ENCODE measurements around the gene SYNDIG1L. TPM values are rescaled to one million over a fixed set of nuclear protein-coding genes. Genes with fewer than 3 reads are reported as not detected.

The SYNDIG1L gene
- total RNA-seq, 1 experiment from 2014 or later = not detected

GRCh38 chr14:74462993-74463392, 37.0 kb upstream of the SYNDIG1L start:
- no peak overlapping the region for H2AFZ ChIP-seq (ENCODE audit: low read depth, low read length, poor library complexity, severe bottlenecking)
- no peak overlapping the region for H3K27ac ChIP-seq (ENCODE audit: low read depth, low read length)
- 0 out of 4 replicates have a peak, but pooled peaks cover 0 to 3% of the 10 kb centered on the region in 2 experiments for H3K4me1 ChIP-seq (ENCODE audit: control insufficient read depth in 1 of 2, insufficient read depth in 2 of 2, low read length in 2 of 2)
- H3K9me3 ChIP-seq (ENCODE audit: control insufficient read depth in 1 of 2, insufficient read depth in 1 of 2, low read depth in 1 of 2, low read length in 2 of 2) = no peaks in the 10 kb centered on the region
- H3K36me3 ChIP-seq (ENCODE audit: control insufficient read depth in 1 of 2, insufficient read depth in 2 of 2, low read length in 2 of 2) = no peaks in the 10 kb centered on the region
- 0 out of 2 replicates have a peak, but pooled peaks cover 4% of the 10 kb centered on the region for H3K27me3 ChIP-seq (ENCODE audit: insufficient read depth, low read length)
- intact Hi-C loops (cut with micrococcal nuclease) = no loop called here
- POLR2A ChIA-PET = no interaction called here
- no TSS peak for BruUV-seq (replicated peaks)
- H3K4me2 ChIP-seq (ENCODE audit: low read length) = no peak overlapping the region
- TF ChIP-seq TCF7L2 (IDR thresholded peaks at IDR 0.05; ENCODE audit: borderline replicate concordance, extremely low read depth, insufficient read depth, insufficient read length) = no peak
- TF ChIP-seq ZBTB33 (IDR thresholded peaks at IDR 0.05; ENCODE audit: extremely low read depth, insufficient replicate concordance, low read length) = no peak
- TF ChIP-seq, protein P1, sequence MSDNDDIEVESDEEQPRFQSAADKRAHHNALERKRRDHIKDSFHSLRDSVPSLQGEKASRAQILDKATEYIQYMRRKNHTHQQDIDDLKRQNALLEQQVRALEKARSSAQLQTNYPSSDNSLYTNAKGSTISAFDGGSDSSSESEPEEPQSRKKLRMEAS (IDR thresholded peaks at IDR 0.05) = no peak
- no peak for TF ChIP-seq ZNF274 (IDR thresholded peaks at IDR 0.05; ENCODE audit: low read depth, low read length)
- no peak for TF ChIP-seq POLR2A (IDR thresholded peaks at IDR 0.05; ENCODE audit: borderline replicate concordance, extremely low read depth, insufficient read depth, insufficient read length)
- no peak for TF ChIP-seq EZH2 (IDR thresholded peaks at IDR 0.05)
- TF ChIP-seq POLR2AphosphoS5 (IDR thresholded peaks at IDR 0.05; ENCODE audit: low read depth, low read length) = no peak
- TF ChIP-seq SP1 (IDR thresholded peaks at IDR 0.05; ENCODE audit: low read depth) = no peak
- no peak for TF ChIP-seq CBX3 (IDR thresholded peaks at IDR 0.05; ENCODE audit: low read depth)
- no peak for TF ChIP-seq RAD21 (IDR thresholded peaks at IDR 0.05; ENCODE audit: low read depth)
- TF ChIP-seq, protein P2, sequence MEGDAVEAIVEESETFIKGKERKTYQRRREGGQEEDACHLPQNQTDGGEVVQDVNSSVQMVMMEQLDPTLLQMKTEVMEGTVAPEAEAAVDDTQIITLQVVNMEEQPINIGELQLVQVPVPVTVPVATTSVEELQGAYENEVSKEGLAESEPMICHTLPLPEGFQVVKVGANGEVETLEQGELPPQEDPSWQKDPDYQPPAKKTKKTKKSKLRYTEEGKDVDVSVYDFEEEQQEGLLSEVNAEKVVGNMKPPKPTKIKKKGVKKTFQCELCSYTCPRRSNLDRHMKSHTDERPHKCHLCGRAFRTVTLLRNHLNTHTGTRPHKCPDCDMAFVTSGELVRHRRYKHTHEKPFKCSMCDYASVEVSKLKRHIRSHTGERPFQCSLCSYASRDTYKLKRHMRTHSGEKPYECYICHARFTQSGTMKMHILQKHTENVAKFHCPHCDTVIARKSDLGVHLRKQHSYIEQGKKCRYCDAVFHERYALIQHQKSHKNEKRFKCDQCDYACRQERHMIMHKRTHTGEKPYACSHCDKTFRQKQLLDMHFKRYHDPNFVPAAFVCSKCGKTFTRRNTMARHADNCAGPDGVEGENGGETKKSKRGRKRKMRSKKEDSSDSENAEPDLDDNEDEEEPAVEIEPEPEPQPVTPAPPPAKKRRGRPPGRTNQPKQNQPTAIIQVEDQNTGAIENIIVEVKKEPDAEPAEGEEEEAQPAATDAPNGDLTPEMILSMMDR (IDR thresholded peaks at IDR 0.05 in 2 of 3, conservative IDR thresholded peaks at IDR 0.05 in 1 of 3; ENCODE audit: borderline replicate concordance in 1 of 3, insufficient read depth in 1 of 3, low read depth in 2 of 3, low read length in 2 of 3) = no peak
- TF ChIP-seq EZH2phosphoT487 (IDR thresholded peaks at IDR 0.05; ENCODE audit: borderline replicate concordance) = no peak
- TF ChIP-seq EGR1 (IDR thresholded peaks at IDR 0.05; ENCODE audit: low read depth) = no peak
- TF ChIP-seq, protein P3, sequence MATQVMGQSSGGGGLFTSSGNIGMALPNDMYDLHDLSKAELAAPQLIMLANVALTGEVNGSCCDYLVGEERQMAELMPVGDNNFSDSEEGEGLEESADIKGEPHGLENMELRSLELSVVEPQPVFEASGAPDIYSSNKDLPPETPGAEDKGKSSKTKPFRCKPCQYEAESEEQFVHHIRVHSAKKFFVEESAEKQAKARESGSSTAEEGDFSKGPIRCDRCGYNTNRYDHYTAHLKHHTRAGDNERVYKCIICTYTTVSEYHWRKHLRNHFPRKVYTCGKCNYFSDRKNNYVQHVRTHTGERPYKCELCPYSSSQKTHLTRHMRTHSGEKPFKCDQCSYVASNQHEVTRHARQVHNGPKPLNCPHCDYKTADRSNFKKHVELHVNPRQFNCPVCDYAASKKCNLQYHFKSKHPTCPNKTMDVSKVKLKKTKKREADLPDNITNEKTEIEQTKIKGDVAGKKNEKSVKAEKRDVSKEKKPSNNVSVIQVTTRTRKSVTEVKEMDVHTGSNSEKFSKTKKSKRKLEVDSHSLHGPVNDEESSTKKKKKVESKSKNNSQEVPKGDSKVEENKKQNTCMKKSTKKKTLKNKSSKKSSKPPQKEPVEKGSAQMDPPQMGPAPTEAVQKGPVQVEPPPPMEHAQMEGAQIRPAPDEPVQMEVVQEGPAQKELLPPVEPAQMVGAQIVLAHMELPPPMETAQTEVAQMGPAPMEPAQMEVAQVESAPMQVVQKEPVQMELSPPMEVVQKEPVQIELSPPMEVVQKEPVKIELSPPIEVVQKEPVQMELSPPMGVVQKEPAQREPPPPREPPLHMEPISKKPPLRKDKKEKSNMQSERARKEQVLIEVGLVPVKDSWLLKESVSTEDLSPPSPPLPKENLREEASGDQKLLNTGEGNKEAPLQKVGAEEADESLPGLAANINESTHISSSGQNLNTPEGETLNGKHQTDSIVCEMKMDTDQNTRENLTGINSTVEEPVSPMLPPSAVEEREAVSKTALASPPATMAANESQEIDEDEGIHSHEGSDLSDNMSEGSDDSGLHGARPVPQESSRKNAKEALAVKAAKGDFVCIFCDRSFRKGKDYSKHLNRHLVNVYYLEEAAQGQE (IDR thresholded peaks at IDR 0.05; ENCODE audit: low read depth) = no peak
- no peak for TF ChIP-seq FOSL1 (IDR thresholded peaks at IDR 0.05; ENCODE audit: low read depth)
- no peak for TF ChIP-seq SIN3A (IDR thresholded peaks at IDR 0.05; ENCODE audit: low read depth)
- TF ChIP-seq CEBPB (IDR thresholded peaks at IDR 0.05; ENCODE audit: low read depth) = no peak
- DNase-seq (ENCODE audit: low read depth, low spot score) = no peak
- no peak overlapping the region for H3K4me3 ChIP-seq (replicated peaks in 1 of 2; ENCODE audit: low read depth in 1 of 2, low read length in 2 of 2)
- H3K9ac ChIP-seq (ENCODE audit: low read length) = no peak overlapping the region
- H3K9me2 ChIP-seq (ENCODE audit: insufficient read depth) = no peaks in the 10 kb centered on the region
- no peaks in the 10 kb centered on the region for H4K20me1 ChIP-seq (ENCODE audit: insufficient read depth)
- no peaks in the 10 kb centered on the region for H3K79me2 ChIP-seq (ENCODE audit: insufficient read depth, low read length)
- RAD21 ChIA-PET (ENCODE audit: low non-redundant PET in 1 of 2, low total read pairs in 2 of 2, uncharacterized antibody in 2 of 2, unreplicated experiment in 2 of 2) = no interaction called here
- no peak for ATAC-seq
- CTCF ChIA-PET = no interaction called here
